Measurements from ENCODE around the gene CDK11A.
"Not testable (repeated sequence)": the region's sequence is repeated elsewhere in the genome, so short reads cannot be mapped to it uniquely, and the experiment has no call there.

CDK11A gene

DNA sequence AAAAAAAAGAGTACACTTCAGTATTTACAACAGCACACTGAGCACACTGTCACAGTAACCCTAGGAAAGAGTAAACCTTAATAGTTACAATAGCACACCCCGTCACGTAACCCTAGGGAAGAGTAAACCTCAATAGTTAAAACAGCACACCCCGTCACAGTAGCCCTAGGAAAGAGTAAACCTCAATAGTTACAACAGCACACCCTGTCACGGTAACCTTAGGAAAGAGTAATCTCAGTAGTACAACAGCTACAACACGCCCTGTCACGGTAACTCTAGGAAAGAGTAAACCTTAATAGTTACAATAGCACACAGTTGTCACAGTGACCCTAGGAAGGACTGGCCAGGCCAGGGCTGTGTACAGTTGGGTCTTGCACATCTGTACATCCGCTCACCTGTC lies 3.0 kb downstream of the CDK11A start:
- TF ChIP-seq, protein P1, sequence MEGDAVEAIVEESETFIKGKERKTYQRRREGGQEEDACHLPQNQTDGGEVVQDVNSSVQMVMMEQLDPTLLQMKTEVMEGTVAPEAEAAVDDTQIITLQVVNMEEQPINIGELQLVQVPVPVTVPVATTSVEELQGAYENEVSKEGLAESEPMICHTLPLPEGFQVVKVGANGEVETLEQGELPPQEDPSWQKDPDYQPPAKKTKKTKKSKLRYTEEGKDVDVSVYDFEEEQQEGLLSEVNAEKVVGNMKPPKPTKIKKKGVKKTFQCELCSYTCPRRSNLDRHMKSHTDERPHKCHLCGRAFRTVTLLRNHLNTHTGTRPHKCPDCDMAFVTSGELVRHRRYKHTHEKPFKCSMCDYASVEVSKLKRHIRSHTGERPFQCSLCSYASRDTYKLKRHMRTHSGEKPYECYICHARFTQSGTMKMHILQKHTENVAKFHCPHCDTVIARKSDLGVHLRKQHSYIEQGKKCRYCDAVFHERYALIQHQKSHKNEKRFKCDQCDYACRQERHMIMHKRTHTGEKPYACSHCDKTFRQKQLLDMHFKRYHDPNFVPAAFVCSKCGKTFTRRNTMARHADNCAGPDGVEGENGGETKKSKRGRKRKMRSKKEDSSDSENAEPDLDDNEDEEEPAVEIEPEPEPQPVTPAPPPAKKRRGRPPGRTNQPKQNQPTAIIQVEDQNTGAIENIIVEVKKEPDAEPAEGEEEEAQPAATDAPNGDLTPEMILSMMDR (IDR thresholded peaks at IDR 0.05) = no peak
- Histone ChIP-seq H3K36me3 (ENCODE audit: control insufficient read depth, insufficient read depth, low read length) (no peaks in the 10 kb centered on the region), H3K27ac (no peak overlapping the region), H2AFZ (no peak overlapping the region), H3K9me3 (ENCODE audit: control insufficient read depth, low read length) (no peaks in the 10 kb centered on the region), H3K4me2 (ENCODE audit: low read length) (no peak overlapping the region), H3K79me2 (no peaks in the 10 kb centered on the region), H3K4me3 (ENCODE audit: low read depth, low read length) (no peak overlapping the region), H3K9ac (no peak overlapping the region), H3K27me3 (ENCODE audit: control insufficient read depth, insufficient read depth, low read length) (no peaks in the 10 kb centered on the region), H3K4me1 (no peaks in the 10 kb centered on the region)

DNA sequence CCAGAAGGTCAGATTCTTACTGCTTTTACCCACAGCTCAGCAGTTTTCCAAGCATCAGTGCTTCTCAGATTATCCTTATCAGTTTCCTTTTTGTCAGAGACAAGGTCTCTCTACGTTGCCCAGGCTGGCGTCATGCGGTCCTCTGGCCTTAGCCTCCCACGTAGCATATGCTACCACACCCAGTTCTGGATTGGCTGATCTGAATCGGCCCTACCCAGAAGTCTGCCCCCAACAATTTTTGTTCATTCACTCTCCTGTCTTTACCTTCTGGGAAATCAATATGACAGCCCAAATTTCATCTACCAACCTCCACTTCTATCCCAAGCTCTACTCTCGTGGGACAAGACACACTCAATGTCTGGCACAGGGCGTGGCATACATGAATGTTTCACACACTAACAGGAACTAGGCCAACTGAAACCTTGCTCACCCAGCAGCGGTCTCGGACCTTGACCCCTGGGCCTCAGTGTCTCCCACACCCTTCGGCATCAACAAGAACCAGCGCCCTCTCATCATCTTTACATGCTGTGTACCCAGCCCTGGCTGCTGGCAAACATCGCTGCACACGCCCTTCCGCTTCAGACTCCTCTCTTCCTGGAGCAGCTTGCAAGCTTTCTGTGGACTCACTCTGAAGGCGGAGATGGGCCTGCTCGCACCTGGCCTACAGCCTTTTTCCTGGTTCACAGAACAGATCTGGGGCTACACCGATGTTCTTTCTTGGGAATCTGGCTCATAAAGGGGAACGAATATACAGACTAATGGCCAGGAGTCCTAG lies 8.9 kb downstream of the CDK11A start:
- H3K4me2 ChIP-seq (ENCODE audit: low read length); H2AFZ ChIP-seq; H3K9me3 ChIP-seq (ENCODE audit: control insufficient read depth, low read length); H3K79me2 ChIP-seq; H3K27ac ChIP-seq; H3K4me3 ChIP-seq (ENCODE audit: low read depth, low read length); H3K27me3 ChIP-seq (ENCODE audit: control insufficient read depth, insufficient read depth, low read length); H3K9ac ChIP-seq; H3K36me3 ChIP-seq (ENCODE audit: control insufficient read depth, insufficient read depth, low read length); H3K4me1 ChIP-seq: not testable (repeated sequence)

DNA sequence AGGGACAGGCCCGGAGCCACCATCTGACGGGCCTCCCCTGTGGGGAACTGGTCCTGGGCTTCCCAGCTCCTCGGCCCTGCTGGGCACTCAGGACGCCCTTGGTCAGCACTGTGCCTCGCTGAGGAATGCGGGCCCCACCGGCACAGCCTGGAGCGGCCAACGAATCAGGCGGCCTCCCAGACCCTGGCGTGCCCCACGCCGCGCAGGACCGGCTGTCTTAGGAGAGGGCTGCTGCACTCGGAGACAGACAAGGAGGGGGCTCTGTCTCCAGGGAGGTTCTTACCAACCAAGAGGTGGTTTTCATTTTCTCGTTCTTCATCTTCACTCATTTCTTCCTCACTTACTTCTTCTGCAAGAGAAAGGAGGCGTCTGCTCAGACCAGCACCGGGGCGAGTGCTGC lies 16.3 kb downstream of the CDK11A start:
- H3K4me2 ChIP-seq (ENCODE audit: low read length); H3K4me3 ChIP-seq (ENCODE audit: low read depth, low read length); H3K36me3 ChIP-seq (ENCODE audit: control insufficient read depth, insufficient read depth, low read length); H3K9ac ChIP-seq; H3K4me1 ChIP-seq; H2AFZ ChIP-seq; H3K9me3 ChIP-seq (ENCODE audit: control insufficient read depth, low read length); H3K27ac ChIP-seq; H3K27me3 ChIP-seq (ENCODE audit: control insufficient read depth, insufficient read depth, low read length); H3K79me2 ChIP-seq: not testable (repeated sequence)

DNA sequence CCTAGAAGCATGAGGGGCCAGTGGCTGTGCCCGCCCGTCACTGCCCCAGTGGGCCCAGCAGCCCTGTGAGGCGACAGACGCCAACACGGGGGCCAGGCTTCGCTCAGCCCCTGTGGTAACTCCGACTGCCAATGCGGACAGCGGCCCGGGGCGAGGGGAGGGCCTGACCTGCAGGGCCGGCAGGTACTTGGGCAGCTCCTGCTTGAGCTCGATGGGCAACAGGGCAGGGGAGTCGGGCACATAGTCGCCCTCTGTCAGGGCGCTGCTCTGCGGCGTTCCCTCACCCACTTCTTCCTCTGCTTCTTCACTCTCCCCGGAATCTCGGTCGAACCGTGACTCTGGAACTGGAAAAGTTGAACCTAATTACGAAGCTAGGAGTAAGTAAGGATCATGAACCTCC lies 16.9 kb downstream of the CDK11A start:
- H2AFZ ChIP-seq; H3K27me3 ChIP-seq (ENCODE audit: control insufficient read depth, insufficient read depth, low read length); H3K36me3 ChIP-seq (ENCODE audit: control insufficient read depth, insufficient read depth, low read length); H3K79me2 ChIP-seq; H3K4me3 ChIP-seq (ENCODE audit: low read depth, low read length); H3K4me1 ChIP-seq; H3K9me3 ChIP-seq (ENCODE audit: control insufficient read depth, low read length); H3K27ac ChIP-seq; H3K9ac ChIP-seq; H3K4me2 ChIP-seq (ENCODE audit: low read length): not testable (repeated sequence)

DNA sequence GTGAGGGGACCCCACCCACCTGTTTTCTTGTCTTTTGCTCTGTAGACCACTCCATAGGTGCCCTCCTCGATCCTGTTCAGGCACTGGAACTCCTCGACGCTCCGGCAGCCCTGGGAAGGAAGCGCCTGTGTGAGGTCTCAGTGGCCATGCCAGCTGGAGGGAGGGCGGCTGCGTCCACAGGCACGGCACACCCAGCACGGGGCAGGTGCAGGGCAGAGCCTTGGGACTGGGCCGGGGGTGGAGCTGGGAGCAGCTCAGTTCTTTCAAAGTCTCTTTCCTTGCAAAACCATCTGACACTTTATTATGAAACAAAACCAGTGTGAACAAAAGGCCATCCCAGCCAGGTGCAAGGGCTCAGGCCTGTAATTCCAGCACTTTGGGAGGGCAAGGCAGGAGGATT lies 18.5 kb downstream of the CDK11A start:
- not testable (repeated sequence) for H3K27ac ChIP-seq; H3K79me2 ChIP-seq; H3K4me1 ChIP-seq; H3K36me3 ChIP-seq (ENCODE audit: control insufficient read depth, insufficient read depth, low read length); H3K4me3 ChIP-seq (ENCODE audit: low read depth, low read length); H2AFZ ChIP-seq; H3K9ac ChIP-seq; H3K4me2 ChIP-seq (ENCODE audit: low read length); H3K27me3 ChIP-seq (ENCODE audit: control insufficient read depth, insufficient read depth, low read length); H3K9me3 ChIP-seq (ENCODE audit: control insufficient read depth, low read length)

DNA sequence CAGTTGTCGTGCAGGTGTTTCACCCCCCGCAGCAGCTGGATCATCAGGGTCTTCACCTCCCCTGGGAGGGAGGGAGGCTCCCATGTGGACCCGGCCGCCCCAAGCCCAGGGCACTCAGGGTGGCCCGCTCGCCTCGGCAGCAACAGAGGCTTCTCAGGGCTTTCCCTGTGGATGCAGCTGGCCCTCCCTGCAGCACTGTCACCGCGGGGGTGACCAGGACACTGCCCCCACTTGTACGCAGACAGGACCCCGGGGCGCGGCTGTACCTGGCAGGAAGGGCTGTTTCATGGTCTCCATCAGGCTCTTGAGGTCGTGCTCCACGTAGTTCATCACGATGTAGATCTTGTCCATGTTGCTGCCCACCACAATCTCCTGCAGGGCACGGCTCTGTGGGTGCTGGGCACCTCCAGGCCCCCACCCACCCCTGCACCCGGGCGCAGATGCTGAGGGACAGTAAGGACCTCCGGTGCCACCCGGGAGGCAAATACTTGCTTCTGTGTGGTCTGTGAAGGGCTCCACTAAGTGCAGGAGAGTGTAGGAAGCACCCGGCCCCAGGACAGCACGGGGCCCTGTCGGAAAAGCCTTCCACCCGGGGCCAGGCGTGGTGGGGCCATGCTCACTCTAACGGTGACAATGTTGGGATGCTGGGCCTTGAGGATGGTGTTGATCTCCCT lies 19.7 kb downstream of the CDK11A start:
- not testable (repeated sequence) for H3K4me2 ChIP-seq (ENCODE audit: low read length); H3K36me3 ChIP-seq (ENCODE audit: control insufficient read depth, insufficient read depth, low read length); H3K27me3 ChIP-seq (ENCODE audit: control insufficient read depth, insufficient read depth, low read length); H3K27ac ChIP-seq; H3K4me3 ChIP-seq (ENCODE audit: low read depth, low read length); H3K79me2 ChIP-seq; H2AFZ ChIP-seq; H3K9me3 ChIP-seq (ENCODE audit: control insufficient read depth, low read length); H3K4me1 ChIP-seq; H3K9ac ChIP-seq

DNA sequence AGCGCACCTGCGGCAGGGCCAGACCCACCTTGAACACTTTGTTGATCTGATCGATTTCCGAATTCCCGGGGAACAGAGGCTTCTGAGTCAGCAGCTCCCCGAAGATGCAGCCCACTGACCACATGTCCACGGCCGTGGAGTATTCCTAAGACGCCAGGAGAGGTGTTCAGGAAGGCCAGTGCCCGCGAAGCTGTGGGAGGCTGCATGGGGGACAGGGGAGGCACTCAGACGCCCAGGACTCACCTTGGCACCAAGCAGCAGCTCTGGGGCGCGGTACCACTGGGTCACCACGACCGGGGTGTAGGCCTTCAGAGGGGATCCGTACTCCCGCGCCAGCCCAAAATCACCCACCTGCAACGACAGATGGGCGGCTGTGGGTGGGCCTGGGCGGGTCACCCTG lies 20.4 kb downstream of the CDK11A start:
- Histone ChIP-seq H3K4me3 (ENCODE audit: low read depth, low read length) (no peak overlapping the region), H2AFZ (no peak overlapping the region), H3K9ac (no peak overlapping the region), H3K27me3 (ENCODE audit: control insufficient read depth, insufficient read depth, low read length) (no peaks in the 10 kb centered on the region), H3K27ac (no peak overlapping the region), H3K79me2 (no peaks in the 10 kb centered on the region), H3K9me3 (ENCODE audit: control insufficient read depth, low read length) (no peaks in the 10 kb centered on the region), H3K4me1 (no peaks in the 10 kb centered on the region), H3K36me3 (ENCODE audit: control insufficient read depth, insufficient read depth, low read length) (no peaks in the 10 kb centered on the region), H3K4me2 (ENCODE audit: low read length) (no peak overlapping the region)
- TF ChIP-seq, protein P1 (IDR thresholded peaks at IDR 0.05) = no peak

DNA sequence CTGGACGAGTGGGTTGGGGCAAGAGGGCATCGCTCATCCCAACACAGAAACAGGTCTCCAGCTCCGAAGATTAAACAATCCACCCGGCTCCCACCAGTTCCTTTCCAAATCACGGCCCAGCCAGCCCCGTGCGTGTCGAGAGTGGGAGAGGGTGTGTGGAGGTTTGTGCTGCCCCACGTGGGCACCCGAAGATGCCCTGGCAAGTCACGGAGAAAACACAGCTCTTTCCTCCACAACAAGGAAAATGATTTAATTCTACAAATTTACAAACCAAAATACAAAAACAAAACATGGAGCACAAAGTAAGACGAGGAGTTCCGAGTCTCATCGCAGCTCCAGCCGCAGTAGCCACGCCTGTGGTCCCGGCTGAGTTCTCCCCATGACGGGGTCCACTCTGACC lies 21.7 kb downstream of the CDK11A start:
- H3K27me3 ChIP-seq (ENCODE audit: control insufficient read depth, insufficient read depth, low read length); H2AFZ ChIP-seq; H3K9ac ChIP-seq; H3K79me2 ChIP-seq; H3K4me1 ChIP-seq; H3K27ac ChIP-seq; H3K4me2 ChIP-seq (ENCODE audit: low read length); H3K4me3 ChIP-seq (ENCODE audit: low read depth, low read length); H3K36me3 ChIP-seq (ENCODE audit: control insufficient read depth, insufficient read depth, low read length); H3K9me3 ChIP-seq (ENCODE audit: control insufficient read depth, low read length): not testable (repeated sequence)

DNA sequence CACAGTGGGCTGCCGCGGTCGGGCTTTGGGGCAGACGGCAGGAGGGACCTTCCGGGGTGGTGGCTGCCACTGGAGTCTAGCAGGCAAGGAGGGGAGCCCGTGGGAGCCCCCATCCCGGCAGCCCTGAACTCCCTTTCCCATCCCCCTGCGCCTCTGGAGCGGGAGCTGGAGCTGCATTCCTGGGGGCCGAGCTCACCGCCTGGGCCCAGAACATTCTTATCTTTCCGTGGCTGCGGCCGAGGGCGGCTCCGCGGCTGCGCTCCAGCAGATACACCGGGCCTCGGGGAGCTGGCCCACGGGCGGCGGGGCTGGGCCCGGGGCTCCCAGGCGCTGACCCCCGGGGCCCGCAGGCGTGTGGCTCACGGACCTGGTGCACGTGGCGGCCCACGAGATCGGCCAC lies 23.6 kb downstream of the CDK11A start:
- not testable (repeated sequence) for H3K9me3 ChIP-seq (ENCODE audit: control insufficient read depth, low read length); H3K4me1 ChIP-seq; H2AFZ ChIP-seq; H3K4me3 ChIP-seq (ENCODE audit: low read depth, low read length); H3K4me2 ChIP-seq (ENCODE audit: low read length); H3K9ac ChIP-seq; H3K79me2 ChIP-seq; H3K36me3 ChIP-seq (ENCODE audit: control insufficient read depth, insufficient read depth, low read length); H3K27ac ChIP-seq; H3K27me3 ChIP-seq (ENCODE audit: control insufficient read depth, insufficient read depth, low read length)

Data from parathyroid adenoma (tissue), 2 donors.